ENCODE data around the gene CDH22. TPM values are rescaled to one million over a fixed set of nuclear protein-coding genes. Genes with fewer than 3 reads are reported as not detected.

The CDH22 gene
- total and polyA plus RNA-seq, 10 donors, result not detected

GRCh38 chr20:46312075-46312944 is 4.0 kb upstream of the CDH22 start:
- no peak for DNase-seq
- intact Hi-C loops (cut with DNase I; ENCODE audit: low total_unique reads), result no loop called here

DNA sequence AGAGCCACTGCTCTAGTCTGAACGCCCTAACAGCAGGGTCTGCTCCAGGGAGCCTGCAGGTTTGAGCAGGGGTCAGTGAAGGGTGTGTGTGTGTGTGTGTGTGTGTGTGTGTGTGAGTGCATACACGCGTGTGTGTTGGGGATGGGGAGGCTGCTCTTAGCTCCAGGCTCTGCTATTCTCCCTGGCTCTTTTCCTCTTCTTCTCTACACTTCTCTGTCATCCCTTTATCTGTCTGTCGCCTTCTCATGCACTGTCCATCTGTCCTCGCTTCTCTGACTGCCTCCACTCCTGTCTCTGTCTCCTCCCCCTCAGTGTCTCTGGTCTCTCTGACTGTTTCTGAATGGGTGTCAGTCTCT is 3.4 kb upstream of the CDH22 start:
- H3K4me3 ChIP-seq, result no peak overlapping the region

More at GRCh38 chr20:46312075-46312944, 4.0 kb upstream of the CDH22 start:
- Histone ChIP-seq H3K4me1 (peaks cover 4 to 31% (median 24%) of the 10 kb centered on the region in 6 donors), H3K9me3 (no peaks in the 10 kb centered on the region), H3K27me3 (replicated peaks in 1 of 7) (peaks cover 7 to 100% (median 74%) of the 10 kb centered on the region in 7 donors), H3K36me3 (no peaks in the 10 kb centered on the region), H3K4me3 (peak overlapping the region in 1 of 8 donors; percentile 24), H3K27ac (no peak overlapping the region)
- TF ChIP-seq, protein P1, sequence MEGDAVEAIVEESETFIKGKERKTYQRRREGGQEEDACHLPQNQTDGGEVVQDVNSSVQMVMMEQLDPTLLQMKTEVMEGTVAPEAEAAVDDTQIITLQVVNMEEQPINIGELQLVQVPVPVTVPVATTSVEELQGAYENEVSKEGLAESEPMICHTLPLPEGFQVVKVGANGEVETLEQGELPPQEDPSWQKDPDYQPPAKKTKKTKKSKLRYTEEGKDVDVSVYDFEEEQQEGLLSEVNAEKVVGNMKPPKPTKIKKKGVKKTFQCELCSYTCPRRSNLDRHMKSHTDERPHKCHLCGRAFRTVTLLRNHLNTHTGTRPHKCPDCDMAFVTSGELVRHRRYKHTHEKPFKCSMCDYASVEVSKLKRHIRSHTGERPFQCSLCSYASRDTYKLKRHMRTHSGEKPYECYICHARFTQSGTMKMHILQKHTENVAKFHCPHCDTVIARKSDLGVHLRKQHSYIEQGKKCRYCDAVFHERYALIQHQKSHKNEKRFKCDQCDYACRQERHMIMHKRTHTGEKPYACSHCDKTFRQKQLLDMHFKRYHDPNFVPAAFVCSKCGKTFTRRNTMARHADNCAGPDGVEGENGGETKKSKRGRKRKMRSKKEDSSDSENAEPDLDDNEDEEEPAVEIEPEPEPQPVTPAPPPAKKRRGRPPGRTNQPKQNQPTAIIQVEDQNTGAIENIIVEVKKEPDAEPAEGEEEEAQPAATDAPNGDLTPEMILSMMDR (IDR thresholded peaks at IDR 0.05 in 8 of 11, conservative IDR thresholded peaks at IDR 0.05 in 3 of 11), result no peak
- TF ChIP-seq POLR2AphosphoS5 (IDR thresholded peaks at IDR 0.05), result no peak
- no peak for TF ChIP-seq POLR2A (IDR thresholded peaks at IDR 0.05)
- 1 to 3% (median 3%) methylated on average over 41 to 47 of the region's 47 CpGs for WGBS, 5 donors

GRCh38 chr20:46311039-46311650 is 2.8 kb upstream of the CDH22 start:
- Histone ChIP-seq H3K27me3 (replicated peaks in 1 of 7) (peaks cover 7 to 100% (median 83%) of the 10 kb centered on the region in 7 donors), H3K36me3 (no peaks in the 10 kb centered on the region), H3K4me1 (peaks cover 9 to 38% (median 30%) of the 10 kb centered on the region in 6 donors), H3K4me3 (no peak overlapping the region), H3K27ac (no peak overlapping the region), H3K9me3 (no peaks in the 10 kb centered on the region)
- no peak for DNase-seq
- no peak for TF ChIP-seq POLR2AphosphoS5 (IDR thresholded peaks at IDR 0.05)
- intact Hi-C loops (cut with DNase I; ENCODE audit: low total_unique reads), result no loop called here
- 17 to 28% (median 24%) methylated on average over 5 of the region's 5 CpGs for WGBS, 5 donors

More for the DNA sequence above, 3.4 kb upstream of the CDH22 start:
- Histone ChIP-seq H3K27ac (no peak overlapping the region), H3K36me3 (no peaks in the 10 kb centered on the region), H3K27me3 (replicated peaks in 1 of 7) (peaks cover 7 to 100% (median 78%) of the 10 kb centered on the region in 7 donors), H3K9me3 (no peaks in the 10 kb centered on the region), H3K4me1 (peaks cover 9 to 37% (median 30%) of the 10 kb centered on the region in 6 donors)
- TF ChIP-seq POLR2A (IDR thresholded peaks at IDR 0.05) (no peak), POLR2AphosphoS5 (IDR thresholded peaks at IDR 0.05) (no peak)
- TF ChIP-seq, protein P1 (IDR thresholded peaks at IDR 0.05 in 8 of 11, conservative IDR thresholded peaks at IDR 0.05 in 3 of 11), result no peak
- intact Hi-C loops (cut with DNase I; ENCODE audit: low total_unique reads), result no loop called here
- DNase-seq, result no peak
- WGBS, 5 donors, result 6 to 20% (median 11%) methylated on average over 5 of the region's 5 CpGs

DNA sequence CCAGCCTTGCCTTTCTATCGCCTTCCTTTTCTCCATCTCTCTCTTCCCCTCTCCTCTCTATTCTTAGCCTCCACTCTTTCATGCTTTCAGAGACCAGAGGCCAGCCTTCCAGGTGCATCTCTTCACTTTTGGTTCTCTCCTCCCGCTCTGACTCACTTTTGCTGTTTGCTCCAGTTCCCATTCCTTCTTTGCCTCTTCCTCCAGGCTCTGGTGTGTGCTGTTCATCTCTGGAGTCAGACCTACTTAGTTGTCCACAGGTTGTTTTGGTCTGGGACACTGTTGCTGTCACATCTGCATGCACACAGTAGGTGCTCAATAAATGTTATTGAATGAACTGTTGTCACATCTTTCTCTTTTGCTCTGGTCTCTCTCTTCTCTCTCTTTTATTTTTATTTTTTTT is 1.6 kb upstream of the CDH22 start:
- H3K27me3 ChIP-seq (replicated peaks in 1 of 7), result peaks cover 7 to 100% (median 76%) of the 10 kb centered on the region in 7 donors
- no peak for DNase-seq
- WGBS, 5 donors, result 55 to 69% (median 57%) methylated on average over 2 of the region's 2 CpGs
- H3K4me3 ChIP-seq, result no peak overlapping the region
- TF ChIP-seq POLR2AphosphoS5 (IDR thresholded peaks at IDR 0.05) (no peak), POLR2A (IDR thresholded peaks at IDR 0.05) (no peak)
- TF ChIP-seq, protein P1 (IDR thresholded peaks at IDR 0.05 in 8 of 11, conservative IDR thresholded peaks at IDR 0.05 in 3 of 11), result no peak
- no peaks in the 10 kb centered on the region for H3K36me3 ChIP-seq
- no peak overlapping the region for H3K27ac ChIP-seq
- peaks cover 9 to 38% (median 30%) of the 10 kb centered on the region in 6 donors for H3K4me1 ChIP-seq
- H3K9me3 ChIP-seq, result no peaks in the 10 kb centered on the region
- intact Hi-C loops (cut with DNase I; ENCODE audit: low total_unique reads), result loop anchor here (5.0 kb wide), 1 partner anchor 178 kb away; no protein-coding TSS in a partner anchor

Measured in spleen (tissue), 11 donors.